HCT116 (cell line): ENCODE results near the gene RIN3. TPM values are rescaled to one million over a fixed set of nuclear protein-coding genes. Genes with fewer than 3 reads are reported as not detected.

Experiments
- ATAC-seq: fragments of 200-7000 bp; cut with Tn5 transposase; 2 replicates; pipeline ENCODE4 v1.9.1; 2020; ENCODE audit warnings: mild to moderate bottlenecking, moderate library complexity
- BruUV-seq: library from RNA; stranded (reverse); fragments of 400-500 nt; replicated peaks from 2 replicates; lab custom pipeline; 2021; lab: Mats Ljungman, UMichigan
- CTCF ChIA-PET: fragments of 300-600 bp; sonication (Branson Sonifier 250); formaldehyde crosslinking; loops from one replicate; lab custom pipeline; 2021; ENCODE audit warnings: antibody characterized with exemption; lab: Charles Lee
- POLR2A ChIA-PET: fragments of 300-600, 350-600 bp; sonication (Branson Sonifier 250); formaldehyde crosslinking; loops from one replicate; lab custom pipeline; 2021; ENCODE audit warnings: antibody characterized with exemption; lab: Charles Lee
- RAD21 ChIA-PET, 2 experiments: fragments of 300-600 bp; sonication (Branson Sonifier 250); formaldehyde crosslinking; loops; one replicate each; lab custom pipeline; 2023; ENCODE audit warnings: low total read pairs in 2 of 2; ENCODE audit not compliant: uncharacterized antibody in 2 of 2, unreplicated experiment in 2 of 2, low non-redundant PET in 1 of 2; lab: Charles Lee
- DNase-seq: peaks from one replicate; pipeline ENCODE4 v3.0.0-alpha.2; 2010; ENCODE audit warnings: low read depth, low spot score
- H2AFZ ChIP-seq: fragments of 200-600 bp; shearing (Covaris generic), sonication (generic); 2 replicates; pipeline ENCODE4 v1.6.1; 2017; ENCODE audit warnings: low read depth, mixed run types, mixed read lengths, antibody characterized with exemption, low read length; ENCODE audit not compliant: poor library complexity, severe bottlenecking
- H3K27ac ChIP-seq: 2 replicates; pipeline ENCODE4 v1.5.1; 2012; ENCODE audit warnings: low read depth, low read length
- H3K27me3 ChIP-seq: fragments of 200-600 bp; sonication (generic); 2 replicates; pipeline ENCODE4 v1.6.1; 2016; ENCODE audit warnings: mixed run types, low read length, mixed read lengths; ENCODE audit not compliant: insufficient read depth
- H3K36me3 ChIP-seq, 2 experiments: fragments of 200-500 bp in 1 of 2; fragments of 200-600 bp in 1 of 2; sonication (Bioruptor generic) in 1 of 2; sonication (generic) in 1 of 2; 2 replicates each; pipeline versions ENCODE4 v1.5.1 to v1.6.1; 2014 to 2016; ENCODE audit warnings: low read length in 2 of 2, inconsistent platforms in 1 of 2, mixed read lengths in 1 of 2, mixed run types in 1 of 2; ENCODE audit not compliant: insufficient read depth in 2 of 2, control insufficient read depth in 1 of 2
- H3K4me1 ChIP-seq, 2 experiments: fragments of 200-600 bp in 1 of 2; sonication (generic) in 1 of 2; 2 replicates each; pipeline versions ENCODE4 v1.5.1 to v1.6.1; 2012 to 2017; ENCODE audit warnings: low read length in 2 of 2, inconsistent platforms in 1 of 2, mild to moderate bottlenecking in 1 of 2, mixed read lengths in 1 of 2, mixed run types in 1 of 2, moderate library complexity in 1 of 2; ENCODE audit not compliant: insufficient read depth in 2 of 2, control insufficient read depth in 1 of 2
- H3K4me2 ChIP-seq: fragments of 200-600 bp; sonication (generic); 2 replicates; pipeline ENCODE4 v1.6.1; 2017; ENCODE audit warnings: mixed run types, low read length, mixed read lengths
- H3K4me3 ChIP-seq, 2 experiments: fragments of 200-600 bp in 1 of 2; sonication (generic) in 1 of 2; replicated peaks in 1 of 2; 2 replicates each; pipeline ENCODE4 v1.5.1; 2011 to 2016; ENCODE audit warnings: low read length in 2 of 2, control low read depth in 1 of 2, low read depth in 1 of 2, mild to moderate bottlenecking in 1 of 2, mixed read lengths in 1 of 2, mixed run types in 1 of 2
- H3K79me2 ChIP-seq: fragments of 200-600 bp; sonication (generic); 2 replicates; pipeline ENCODE4 v1.6.1; 2017; ENCODE audit warnings: mild to moderate bottlenecking, mixed run types, low read length, moderate library complexity, mixed read lengths; ENCODE audit not compliant: insufficient read depth
- H3K9ac ChIP-seq: fragments of 200-600 bp; sonication (generic); 2 replicates; pipeline ENCODE4 v1.6.1; 2016; ENCODE audit warnings: low read length, mixed read lengths
- H3K9me2 ChIP-seq: fragments of 200-600 bp; sonication (generic), shearing (Covaris generic); 2 replicates; pipeline ENCODE4 v1.6.1; 2017; ENCODE audit warnings: mixed run types, mild to moderate bottlenecking, moderate library complexity; ENCODE audit not compliant: insufficient read depth
- H3K9me3 ChIP-seq, 2 experiments: fragments of 200-500 bp in 1 of 2; fragments of 200-600 bp in 1 of 2; sonication (Bioruptor generic) in 1 of 2; sonication (generic) in 1 of 2; 2 replicates each; pipeline ENCODE4 v1.6.1; 2014 to 2017; ENCODE audit warnings: low read length in 2 of 2, mixed read lengths in 2 of 2, inconsistent platforms in 1 of 2, low read depth in 1 of 2, mild to moderate bottlenecking in 1 of 2, mixed run types in 1 of 2, moderate library complexity in 1 of 2; ENCODE audit not compliant: control insufficient read depth in 1 of 2, insufficient read depth in 1 of 2
- H4K20me1 ChIP-seq: fragments of 200-600 bp; sonication (generic), shearing (Covaris generic); 2 replicates; pipeline ENCODE4 v1.6.1; 2017; ENCODE audit warnings: mixed run types, mild to moderate bottlenecking, moderate library complexity; ENCODE audit not compliant: insufficient read depth
- ATF3 ChIP-seq: IDR thresholded peaks from 2 replicates; pipeline ENCODE4 v1.6.1; 2012
- CEBPB ChIP-seq: IDR thresholded peaks from 2 replicates; pipeline ENCODE4 v1.6.1; 2012; ENCODE audit warnings: low read depth
- EGR1 ChIP-seq: IDR thresholded peaks from 2 replicates; pipeline ENCODE4 v1.6.1; 2012; ENCODE audit warnings: low read depth
- ELF1 ChIP-seq: IDR thresholded peaks from 2 replicates; pipeline ENCODE4 v1.6.1; 2012; ENCODE audit warnings: low read depth, borderline replicate concordance
- EZH2 ChIP-seq: fragments of 200-600 bp; sonication (generic); IDR thresholded peaks from 2 replicates; pipeline ENCODE4 v1.6.1; 2017; ENCODE audit warnings: antibody characterized with exemption, mixed run types
- EZH2phosphoT487 ChIP-seq: fragments of 200-600 bp; IDR thresholded peaks from 2 replicates; pipeline ENCODE4 v1.6.1; 2018; ENCODE audit warnings: antibody characterized with exemption, borderline replicate concordance
- JUND ChIP-seq: IDR thresholded peaks from 2 replicates; pipeline ENCODE4 v1.6.1; 2012
- POLR2A ChIP-seq: IDR thresholded peaks from 2 replicates; pipeline ENCODE4 v1.7.0; 2011; ENCODE audit warnings: borderline replicate concordance; ENCODE audit not compliant: insufficient read depth, insufficient read length; ENCODE audit errors: extremely low read depth
- POLR2AphosphoS5 ChIP-seq: IDR thresholded peaks from 2 replicates; pipeline ENCODE4 v1.6.1; 2011; ENCODE audit warnings: mild to moderate bottlenecking, low read depth, low read length, moderate library complexity
- RAD21 ChIP-seq: IDR thresholded peaks from 2 replicates; pipeline ENCODE4 v1.6.1; 2012; ENCODE audit warnings: low read depth, mild to moderate bottlenecking
- SP1 ChIP-seq: IDR thresholded peaks from 2 replicates; pipeline ENCODE4 v1.6.1; 2012; ENCODE audit warnings: low read depth
- SRF ChIP-seq: IDR thresholded peaks from 2 replicates; pipeline ENCODE4 v1.6.1; 2012; ENCODE audit warnings: low read depth
- TCF7L2 ChIP-seq: IDR thresholded peaks from 2 replicates; pipeline ENCODE4 v1.7.0; 2011; ENCODE audit warnings: borderline replicate concordance, inconsistent platforms; ENCODE audit not compliant: insufficient read depth, insufficient read length; ENCODE audit errors: extremely low read depth
- YY1 ChIP-seq: IDR thresholded peaks from 2 replicates; pipeline ENCODE4 v1.6.1; 2011; ENCODE audit warnings: low read length, low read depth, moderate library complexity, mild to moderate bottlenecking; ENCODE audit not compliant: insufficient replicate concordance; ENCODE audit errors: extremely low read depth
- ZFX ChIP-seq: fragments of 450-650 bp; IDR thresholded peaks from 2 replicates; pipeline ENCODE4 v1.6.1; 2017
- ZNF274 ChIP-seq: fragments of 200-500 bp; sonication (Bioruptor generic); IDR thresholded peaks from 2 replicates; pipeline ENCODE4 v1.6.1; 2014; ENCODE audit warnings: mild to moderate bottlenecking, low read depth, low read length, inconsistent platforms
- intact Hi-C: fragments of 100-400 bp; cut with micrococcal nuclease; formaldehyde crosslinking; loops from 2 replicates; pipeline ENCODE4 v1.10.0; 2022
- total RNA-seq: library from RNA; stranded (reverse); gene quantifications from one replicate; pipeline ENCODE4 v1.2.1, GENCODE V29; 2021; ENCODE audit not compliant: unreplicated experiment
- TF ChIP-seq, protein P1 (sequence below), 3 experiments: fragments of 200-600 bp in 1 of 3; sonication (generic) in 1 of 3; IDR thresholded peaks in 2 of 3; conservative IDR thresholded peaks in 1 of 3; 2 replicates each; pipeline ENCODE4 v1.5.1; 2012 to 2017; ENCODE audit warnings: low read depth in 2 of 3, low read length in 2 of 3, antibody characterized with exemption in 1 of 3, borderline replicate concordance in 1 of 3, control low read depth in 1 of 3, mild to moderate bottlenecking in 1 of 3, mixed read lengths in 1 of 3, mixed run types in 1 of 3, moderate library complexity in 1 of 3; ENCODE audit not compliant: insufficient read depth in 1 of 3
- TF ChIP-seq, protein P2 (sequence below): IDR thresholded peaks from 2 replicates; pipeline ENCODE4 v1.6.1; 2011; ENCODE audit warnings: mild to moderate bottlenecking, low read length, moderate library complexity; ENCODE audit not compliant: insufficient replicate concordance; ENCODE audit errors: extremely low read depth
- TF ChIP-seq, protein P3 (sequence below): IDR thresholded peaks from 2 replicates; pipeline ENCODE4 v1.6.1; 2012; ENCODE audit warnings: low read depth

RIN3 gene
- total RNA-seq, 1 experiment from 2014 or later, result 22.2 TPM

DNA sequence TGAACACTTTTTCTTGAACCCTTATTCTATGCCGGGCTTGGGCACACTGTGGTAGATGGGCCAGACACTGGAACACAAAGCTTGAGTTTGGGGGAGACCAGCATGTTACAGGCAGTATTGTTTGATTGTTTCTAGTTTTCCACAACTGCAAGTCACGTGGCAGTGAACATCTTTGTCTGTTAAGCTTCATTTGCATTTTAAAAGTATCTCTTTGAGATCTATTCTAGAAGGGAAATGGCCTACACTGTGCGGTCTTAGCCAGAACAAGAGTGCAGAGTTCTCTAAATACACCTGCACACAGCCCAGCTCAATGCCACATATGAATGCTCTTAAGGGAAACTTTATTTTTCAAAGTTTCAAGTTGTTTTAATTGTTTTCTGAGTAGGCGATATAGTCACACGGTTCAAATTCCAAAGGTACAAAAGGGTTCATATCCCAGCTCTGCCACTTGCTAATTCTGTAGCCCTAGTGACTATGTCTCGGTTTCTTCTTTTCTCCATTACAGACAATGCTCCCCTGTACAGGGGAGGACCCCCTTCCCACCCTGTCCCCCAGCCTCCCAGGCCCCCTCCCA, 24.9 kb downstream of the RIN3 start (continued):
- TF ChIP-seq, protein P1, sequence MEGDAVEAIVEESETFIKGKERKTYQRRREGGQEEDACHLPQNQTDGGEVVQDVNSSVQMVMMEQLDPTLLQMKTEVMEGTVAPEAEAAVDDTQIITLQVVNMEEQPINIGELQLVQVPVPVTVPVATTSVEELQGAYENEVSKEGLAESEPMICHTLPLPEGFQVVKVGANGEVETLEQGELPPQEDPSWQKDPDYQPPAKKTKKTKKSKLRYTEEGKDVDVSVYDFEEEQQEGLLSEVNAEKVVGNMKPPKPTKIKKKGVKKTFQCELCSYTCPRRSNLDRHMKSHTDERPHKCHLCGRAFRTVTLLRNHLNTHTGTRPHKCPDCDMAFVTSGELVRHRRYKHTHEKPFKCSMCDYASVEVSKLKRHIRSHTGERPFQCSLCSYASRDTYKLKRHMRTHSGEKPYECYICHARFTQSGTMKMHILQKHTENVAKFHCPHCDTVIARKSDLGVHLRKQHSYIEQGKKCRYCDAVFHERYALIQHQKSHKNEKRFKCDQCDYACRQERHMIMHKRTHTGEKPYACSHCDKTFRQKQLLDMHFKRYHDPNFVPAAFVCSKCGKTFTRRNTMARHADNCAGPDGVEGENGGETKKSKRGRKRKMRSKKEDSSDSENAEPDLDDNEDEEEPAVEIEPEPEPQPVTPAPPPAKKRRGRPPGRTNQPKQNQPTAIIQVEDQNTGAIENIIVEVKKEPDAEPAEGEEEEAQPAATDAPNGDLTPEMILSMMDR (IDR thresholded peaks at IDR 0.05 in 2 of 3, conservative IDR thresholded peaks at IDR 0.05 in 1 of 3; ENCODE audit: borderline replicate concordance in 1 of 3, insufficient read depth in 1 of 3, low read depth in 2 of 3, low read length in 2 of 3), result no peak
- no peak for TF ChIP-seq YY1
- no peak for TF ChIP-seq TCF7L2
- no peak for TF ChIP-seq ELF1
- TF ChIP-seq JUND, result no peak
- TF ChIP-seq SP1, result no peak

GRCh38 chr14:92539419-92539818, 25.8 kb downstream of the RIN3 start:
- no peak overlapping the region for H3K4me3 ChIP-seq
- no peak for ATAC-seq
- no peak for DNase-seq
- peak overlapping the region; percentile 60; the same call in 1 of the 2 replicates for H3K4me2 ChIP-seq
- peaks cover 10% of the 10 kb centered on the region; the same call in 1 of the 2 replicates for H3K79me2 ChIP-seq
- no peak overlapping the region for H2AFZ ChIP-seq
- peaks cover 16 to 35% of the 10 kb centered on the region in 2 experiments for H3K4me1 ChIP-seq
- RAD21 ChIA-PET, result no interaction called here
- POLR2A ChIA-PET, result no interaction called here
- H3K27ac ChIP-seq, result no peak overlapping the region
- H3K27me3 ChIP-seq, result no peaks in the 10 kb centered on the region
- no peaks in the 10 kb centered on the region for H3K36me3 ChIP-seq
- H3K9me3 ChIP-seq, result no peaks in the 10 kb centered on the region
- intact Hi-C loops, result no loop called here
- no peaks in the 10 kb centered on the region for H3K9me2 ChIP-seq
- BruUV-seq, result no TSS peak
- CTCF ChIA-PET, result no interaction called here
- no peak overlapping the region for H3K9ac ChIP-seq
- H4K20me1 ChIP-seq, result no peaks in the 10 kb centered on the region
- TF ChIP-seq EZH2phosphoT487 (no peak), ELF1 (no peak), ATF3 (no peak), ZFX (no peak), EGR1 (no peak), SP1 (no peak), SRF (no peak), RAD21 (no peak), CEBPB (no peak), POLR2A (no peak), ZNF274 (no peak), POLR2AphosphoS5 (no peak), EZH2 (no peak), TCF7L2 (no peak)
- TF ChIP-seq, protein P2, sequence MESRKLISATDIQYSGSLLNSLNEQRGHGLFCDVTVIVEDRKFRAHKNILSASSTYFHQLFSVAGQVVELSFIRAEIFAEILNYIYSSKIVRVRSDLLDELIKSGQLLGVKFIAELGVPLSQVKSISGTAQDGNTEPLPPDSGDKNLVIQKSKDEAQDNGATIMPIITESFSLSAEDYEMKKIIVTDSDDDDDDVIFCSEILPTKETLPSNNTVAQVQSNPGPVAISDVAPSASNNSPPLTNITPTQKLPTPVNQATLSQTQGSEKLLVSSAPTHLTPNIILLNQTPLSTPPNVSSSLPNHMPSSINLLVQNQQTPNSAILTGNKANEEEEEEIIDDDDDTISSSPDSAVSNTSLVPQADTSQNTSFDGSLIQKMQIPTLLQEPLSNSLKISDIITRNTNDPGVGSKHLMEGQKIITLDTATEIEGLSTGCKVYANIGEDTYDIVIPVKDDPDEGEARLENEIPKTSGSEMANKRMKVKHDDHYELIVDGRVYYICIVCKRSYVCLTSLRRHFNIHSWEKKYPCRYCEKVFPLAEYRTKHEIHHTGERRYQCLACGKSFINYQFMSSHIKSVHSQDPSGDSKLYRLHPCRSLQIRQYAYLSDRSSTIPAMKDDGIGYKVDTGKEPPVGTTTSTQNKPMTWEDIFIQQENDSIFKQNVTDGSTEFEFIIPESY, result no peak
- TF ChIP-seq, protein P3, sequence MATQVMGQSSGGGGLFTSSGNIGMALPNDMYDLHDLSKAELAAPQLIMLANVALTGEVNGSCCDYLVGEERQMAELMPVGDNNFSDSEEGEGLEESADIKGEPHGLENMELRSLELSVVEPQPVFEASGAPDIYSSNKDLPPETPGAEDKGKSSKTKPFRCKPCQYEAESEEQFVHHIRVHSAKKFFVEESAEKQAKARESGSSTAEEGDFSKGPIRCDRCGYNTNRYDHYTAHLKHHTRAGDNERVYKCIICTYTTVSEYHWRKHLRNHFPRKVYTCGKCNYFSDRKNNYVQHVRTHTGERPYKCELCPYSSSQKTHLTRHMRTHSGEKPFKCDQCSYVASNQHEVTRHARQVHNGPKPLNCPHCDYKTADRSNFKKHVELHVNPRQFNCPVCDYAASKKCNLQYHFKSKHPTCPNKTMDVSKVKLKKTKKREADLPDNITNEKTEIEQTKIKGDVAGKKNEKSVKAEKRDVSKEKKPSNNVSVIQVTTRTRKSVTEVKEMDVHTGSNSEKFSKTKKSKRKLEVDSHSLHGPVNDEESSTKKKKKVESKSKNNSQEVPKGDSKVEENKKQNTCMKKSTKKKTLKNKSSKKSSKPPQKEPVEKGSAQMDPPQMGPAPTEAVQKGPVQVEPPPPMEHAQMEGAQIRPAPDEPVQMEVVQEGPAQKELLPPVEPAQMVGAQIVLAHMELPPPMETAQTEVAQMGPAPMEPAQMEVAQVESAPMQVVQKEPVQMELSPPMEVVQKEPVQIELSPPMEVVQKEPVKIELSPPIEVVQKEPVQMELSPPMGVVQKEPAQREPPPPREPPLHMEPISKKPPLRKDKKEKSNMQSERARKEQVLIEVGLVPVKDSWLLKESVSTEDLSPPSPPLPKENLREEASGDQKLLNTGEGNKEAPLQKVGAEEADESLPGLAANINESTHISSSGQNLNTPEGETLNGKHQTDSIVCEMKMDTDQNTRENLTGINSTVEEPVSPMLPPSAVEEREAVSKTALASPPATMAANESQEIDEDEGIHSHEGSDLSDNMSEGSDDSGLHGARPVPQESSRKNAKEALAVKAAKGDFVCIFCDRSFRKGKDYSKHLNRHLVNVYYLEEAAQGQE, result no peak
